Stimulated activated CD8-positive, alpha-beta memory T cell treated with anti-CD3 and anti-CD28 coated beads, Interleukin-7, amount 100 ng/mL, for 1 hour (primary cell): ENCODE measurements around the gene PDCD1.

Experiments used
- DNase-seq, 2 donors: peaks; one replicate each; pipeline ENCODE4 v3.0.0-alpha.2; 2020; ENCODE audit warnings: low read depth in 2 of 2

PDCD1 gene

GRCh38 chr2:241895712-241896641 lies 37.3 kb upstream of the PDCD1 start:
- no peak for DNase-seq

GRCh38 chr2:241895427-241895711 lies 36.7 kb upstream of the PDCD1 start:
- DNase-seq = no peak

GRCh38 chr2:241894681-241895426 lies 36.2 kb upstream of the PDCD1 start:
- no peak for DNase-seq

GRCh38 chr2:241894056-241894641 lies 35.5 kb upstream of the PDCD1 start:
- DNase-seq = no peak

- DNase-seq = no peak
Observed at GRCh38 chr2:241893265-241893664, 34.6 kb upstream of the PDCD1 start.

- DNase-seq = no peak
Observed at GRCh38 chr2:241892299-241893137, 33.8 kb upstream of the PDCD1 start.

GRCh38 chr2:241891988-241892298 lies 33.2 kb upstream of the PDCD1 start:
- DNase-seq = no peak

- DNase-seq = no peak
Observed at GRCh38 chr2:241891315-241891987, 32.8 kb upstream of the PDCD1 start.

GRCh38 chr2:241890524-241891235 lies 32.0 kb upstream of the PDCD1 start:
- no peak for DNase-seq

GRCh38 chr2:241888641-241889040 lies 29.9 kb upstream of the PDCD1 start:
- no peak for DNase-seq

- no peak for DNase-seq
Observed at GRCh38 chr2:241887806-241888522, 29.3 kb upstream of the PDCD1 start.

GRCh38 chr2:241886840-241887447 lies 28.2 kb upstream of the PDCD1 start:
- DNase-seq = no peak

GRCh38 chr2:241885946-241886643 lies 27.4 kb upstream of the PDCD1 start:
- no peak for DNase-seq

- DNase-seq = no peak
Observed at GRCh38 chr2:241885291-241885945, 26.7 kb upstream of the PDCD1 start.

- DNase-seq = no peak
Observed at GRCh38 chr2:241884951-241885290, 26.2 kb upstream of the PDCD1 start.

GRCh38 chr2:241882091-241882625 lies 23.5 kb upstream of the PDCD1 start:
- no peak for DNase-seq

GRCh38 chr2:241880311-241881073 lies 21.8 kb upstream of the PDCD1 start:
- no peak for DNase-seq

- DNase-seq = no peak
Observed at GRCh38 chr2:241879326-241879725, 20.6 kb upstream of the PDCD1 start.
